ENCODE results near the gene CARMIL1.
A peak's percentile ranks its signal among the peaks of the same experiment; 100 is the strongest.

CARMIL1 gene

GRCh38 chr6:25630508-25631278 is 351.5 kb downstream of the CARMIL1 start:
- DNase-seq, result no peak

GRCh38 chr6:25635886-25636317 is 356.7 kb downstream of the CARMIL1 start:
- no peak for DNase-seq

- DNase-seq, result no peak
Observed at GRCh38 chr6:25637211-25637610, 358.0 kb downstream of the CARMIL1 start.

- no peak for DNase-seq
Observed at GRCh38 chr6:25637960-25638434, 358.8 kb downstream of the CARMIL1 start.

GRCh38 chr6:25639653-25640052 is 360.5 kb downstream of the CARMIL1 start:
- DNase-seq, result no peak

- no peak for DNase-seq
Observed at GRCh38 chr6:25640446-25640845, 361.3 kb downstream of the CARMIL1 start.

- no peak for DNase-seq
Observed at GRCh38 chr6:25640891-25641290, 361.7 kb downstream of the CARMIL1 start.

- no peak for DNase-seq
Observed at GRCh38 chr6:25641377-25641776, 362.2 kb downstream of the CARMIL1 start.

GRCh38 chr6:25641940-25642666 is 362.9 kb downstream of the CARMIL1 start:
- no peak for DNase-seq

GRCh38 chr6:25642667-25643328 is 363.6 kb downstream of the CARMIL1 start:
- no peak for DNase-seq

- DNase-seq, result no peak
Observed at GRCh38 chr6:25645916-25646315, 366.7 kb downstream of the CARMIL1 start.

- no peak for DNase-seq
Observed at GRCh38 chr6:25649611-25650010, 370.4 kb downstream of the CARMIL1 start.

GRCh38 chr6:25652007-25652515 is 372.9 kb downstream of the CARMIL1 start, which contains the start of gene SCGN:
SCGN (plus strand) TSS chr6:25652215; CDS start chr6:25652404, 189 bp downstream.
- peak; percentile 44 to 45 for DNase-seq

- no peak for DNase-seq
Observed at GRCh38 chr6:25655723-25656122, 376.5 kb downstream of the CARMIL1 start.

- DNase-seq, result no peak
Observed at GRCh38 chr6:25659633-25660368, 380.6 kb downstream of the CARMIL1 start.

GRCh38 chr6:25660512-25660911 is 381.3 kb downstream of the CARMIL1 start:
- peak in 1 of 2 donors; percentile 1 for DNase-seq

- no peak for DNase-seq
Observed at GRCh38 chr6:25661129-25661779, 382.1 kb downstream of the CARMIL1 start.

- no peak for DNase-seq
Observed at GRCh38 chr6:25665455-25665854, 386.3 kb downstream of the CARMIL1 start.

- no peak for DNase-seq
Observed at GRCh38 chr6:25669413-25669812, 390.2 kb downstream of the CARMIL1 start.
